ENCODE results near the gene CPA2.
"Not testable (repeated sequence)": the region's sequence is repeated elsewhere in the genome, so short reads cannot be mapped to it uniquely, and the experiment has no call there.

DNA sequence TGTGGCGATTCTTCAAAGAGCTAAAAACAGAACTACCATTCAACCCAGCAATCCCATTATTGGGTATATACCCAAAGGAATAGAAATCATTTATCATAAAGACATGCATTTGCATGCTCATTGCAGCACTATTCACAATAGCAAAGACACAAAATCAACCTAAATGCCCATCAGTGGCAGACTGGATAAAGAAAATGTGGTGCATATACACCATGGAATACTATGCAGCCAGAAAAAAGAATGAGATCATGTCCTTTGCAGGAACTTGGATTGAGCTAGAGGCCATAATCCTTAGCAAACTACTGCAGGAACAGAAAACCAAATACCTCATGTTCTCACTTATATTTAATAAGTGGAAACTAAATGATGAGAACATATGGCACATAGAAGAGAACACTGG, 20.2 kb upstream of the CPA2 start:
- TF ChIP-seq, protein P1, sequence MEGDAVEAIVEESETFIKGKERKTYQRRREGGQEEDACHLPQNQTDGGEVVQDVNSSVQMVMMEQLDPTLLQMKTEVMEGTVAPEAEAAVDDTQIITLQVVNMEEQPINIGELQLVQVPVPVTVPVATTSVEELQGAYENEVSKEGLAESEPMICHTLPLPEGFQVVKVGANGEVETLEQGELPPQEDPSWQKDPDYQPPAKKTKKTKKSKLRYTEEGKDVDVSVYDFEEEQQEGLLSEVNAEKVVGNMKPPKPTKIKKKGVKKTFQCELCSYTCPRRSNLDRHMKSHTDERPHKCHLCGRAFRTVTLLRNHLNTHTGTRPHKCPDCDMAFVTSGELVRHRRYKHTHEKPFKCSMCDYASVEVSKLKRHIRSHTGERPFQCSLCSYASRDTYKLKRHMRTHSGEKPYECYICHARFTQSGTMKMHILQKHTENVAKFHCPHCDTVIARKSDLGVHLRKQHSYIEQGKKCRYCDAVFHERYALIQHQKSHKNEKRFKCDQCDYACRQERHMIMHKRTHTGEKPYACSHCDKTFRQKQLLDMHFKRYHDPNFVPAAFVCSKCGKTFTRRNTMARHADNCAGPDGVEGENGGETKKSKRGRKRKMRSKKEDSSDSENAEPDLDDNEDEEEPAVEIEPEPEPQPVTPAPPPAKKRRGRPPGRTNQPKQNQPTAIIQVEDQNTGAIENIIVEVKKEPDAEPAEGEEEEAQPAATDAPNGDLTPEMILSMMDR (IDR thresholded peaks at IDR 0.05), result not testable (repeated sequence)
- not testable (repeated sequence) for TF ChIP-seq POLR2A, POLR2AphosphoS5 (IDR thresholded peaks at IDR 0.05)
